Measurements from ENCODE around the gene FKBP4. TPM values are rescaled to one million over a fixed set of nuclear protein-coding genes. Genes with fewer than 3 reads are reported as not detected.

The FKBP4 gene
- total and polyA plus RNA-seq, 7 donors = 62.4 to 122 (median 86.2) TPM

DNA sequence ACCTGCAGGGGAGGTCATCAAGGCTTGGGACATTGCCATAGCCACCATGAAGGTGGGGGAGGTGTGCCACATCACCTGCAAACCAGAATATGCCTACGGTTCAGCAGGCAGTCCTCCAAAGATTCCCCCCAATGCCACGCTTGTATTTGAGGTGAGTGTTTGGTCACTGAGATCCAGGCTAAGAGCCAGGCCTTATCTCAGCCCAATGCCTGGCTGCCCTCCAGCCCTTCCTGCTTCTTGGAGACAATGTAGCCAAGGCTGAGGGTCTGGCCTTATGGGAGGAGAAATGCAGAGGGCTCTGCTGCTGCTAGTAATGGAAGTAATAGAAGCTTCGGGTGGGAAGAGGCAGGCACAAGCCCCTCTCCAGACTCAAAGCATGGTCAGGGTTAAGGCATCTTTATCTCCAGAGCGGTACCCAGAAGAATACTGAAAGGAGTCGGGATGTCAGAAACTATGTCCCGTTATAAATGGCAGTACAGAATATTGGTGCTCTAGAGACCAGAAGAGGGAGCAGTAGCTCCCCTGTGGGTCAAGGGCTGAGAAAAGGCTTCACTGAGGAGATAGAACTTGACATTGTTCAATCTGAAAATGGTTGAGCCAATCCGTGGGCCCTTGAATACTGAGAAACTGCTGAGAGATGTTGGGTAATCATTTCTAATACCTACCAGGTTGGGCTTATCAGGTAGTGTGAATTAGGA lies 3.1 kb downstream of the FKBP4 start:
- Histone ChIP-seq H3K27me3 (ENCODE audit: insufficient read depth in 3 of 3, low read length in 2 of 3) (no peaks in the 10 kb centered on the region), H3K27ac (no peak overlapping the region), H3K9me3 (no peaks in the 10 kb centered on the region), H3K4me1 (peaks cover 16% of the 10 kb centered on the region), H3K4me3 (no peak overlapping the region), H3K36me3 (ENCODE audit: insufficient read depth in 1 of 2, low read depth in 1 of 2) (peaks cover 17 to 65% of the 10 kb centered on the region in 2 donors)
- WGBS, 3 donors = 60 to 73% (median 65%) methylated on average over 7 of the region's 7 CpGs
- intact Hi-C loops (cut with DNase I) = no loop called here
- no peak for DNase-seq
- TF ChIP-seq, protein P1, sequence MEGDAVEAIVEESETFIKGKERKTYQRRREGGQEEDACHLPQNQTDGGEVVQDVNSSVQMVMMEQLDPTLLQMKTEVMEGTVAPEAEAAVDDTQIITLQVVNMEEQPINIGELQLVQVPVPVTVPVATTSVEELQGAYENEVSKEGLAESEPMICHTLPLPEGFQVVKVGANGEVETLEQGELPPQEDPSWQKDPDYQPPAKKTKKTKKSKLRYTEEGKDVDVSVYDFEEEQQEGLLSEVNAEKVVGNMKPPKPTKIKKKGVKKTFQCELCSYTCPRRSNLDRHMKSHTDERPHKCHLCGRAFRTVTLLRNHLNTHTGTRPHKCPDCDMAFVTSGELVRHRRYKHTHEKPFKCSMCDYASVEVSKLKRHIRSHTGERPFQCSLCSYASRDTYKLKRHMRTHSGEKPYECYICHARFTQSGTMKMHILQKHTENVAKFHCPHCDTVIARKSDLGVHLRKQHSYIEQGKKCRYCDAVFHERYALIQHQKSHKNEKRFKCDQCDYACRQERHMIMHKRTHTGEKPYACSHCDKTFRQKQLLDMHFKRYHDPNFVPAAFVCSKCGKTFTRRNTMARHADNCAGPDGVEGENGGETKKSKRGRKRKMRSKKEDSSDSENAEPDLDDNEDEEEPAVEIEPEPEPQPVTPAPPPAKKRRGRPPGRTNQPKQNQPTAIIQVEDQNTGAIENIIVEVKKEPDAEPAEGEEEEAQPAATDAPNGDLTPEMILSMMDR (IDR thresholded peaks at IDR 0.05) = no peak
- ATAC-seq = no peak

DNA sequence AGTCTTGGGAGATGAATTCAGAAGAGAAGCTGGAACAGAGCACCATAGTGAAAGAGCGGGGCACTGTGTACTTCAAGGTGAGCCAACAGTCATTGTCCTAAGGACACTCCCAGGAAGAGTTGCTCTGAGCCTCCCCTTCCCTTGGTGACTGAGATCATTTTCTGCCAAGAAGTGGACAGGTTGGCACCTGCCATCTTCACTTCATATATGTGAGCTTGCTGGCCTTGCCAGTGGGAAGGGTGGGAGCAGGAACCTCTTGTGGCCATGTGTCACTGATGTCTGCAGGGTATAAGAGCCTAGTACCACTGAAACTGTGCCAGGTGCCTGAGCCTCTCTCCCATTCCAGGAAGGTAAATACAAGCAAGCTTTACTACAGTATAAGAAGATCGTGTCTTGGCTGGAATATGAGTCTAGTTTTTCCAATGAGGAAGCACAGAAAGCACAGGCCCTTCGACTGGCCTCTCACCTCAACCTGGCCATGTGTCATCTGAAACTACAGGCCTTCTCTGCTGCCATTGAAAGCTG lies 5.3 kb downstream of the FKBP4 start:
- Histone ChIP-seq H3K4me3 (no peak overlapping the region), H3K27ac (no peak overlapping the region), H3K4me1 (peaks cover 16% of the 10 kb centered on the region), H3K36me3 (ENCODE audit: insufficient read depth in 1 of 2, low read depth in 1 of 2) (peaks cover 30 to 87% of the 10 kb centered on the region in 2 donors), H3K9me3 (no peaks in the 10 kb centered on the region), H3K27me3 (ENCODE audit: insufficient read depth in 3 of 3, low read length in 2 of 3) (no peaks in the 10 kb centered on the region)
- TF ChIP-seq, protein P1 (IDR thresholded peaks at IDR 0.05) = no peak
- intact Hi-C loops (cut with DNase I) = no loop called here
- DNase-seq = no peak
- 68 to 87% (median 84%) methylated on average over 3 of the region's 3 CpGs for WGBS, 3 donors
- ATAC-seq = no peak

DNA sequence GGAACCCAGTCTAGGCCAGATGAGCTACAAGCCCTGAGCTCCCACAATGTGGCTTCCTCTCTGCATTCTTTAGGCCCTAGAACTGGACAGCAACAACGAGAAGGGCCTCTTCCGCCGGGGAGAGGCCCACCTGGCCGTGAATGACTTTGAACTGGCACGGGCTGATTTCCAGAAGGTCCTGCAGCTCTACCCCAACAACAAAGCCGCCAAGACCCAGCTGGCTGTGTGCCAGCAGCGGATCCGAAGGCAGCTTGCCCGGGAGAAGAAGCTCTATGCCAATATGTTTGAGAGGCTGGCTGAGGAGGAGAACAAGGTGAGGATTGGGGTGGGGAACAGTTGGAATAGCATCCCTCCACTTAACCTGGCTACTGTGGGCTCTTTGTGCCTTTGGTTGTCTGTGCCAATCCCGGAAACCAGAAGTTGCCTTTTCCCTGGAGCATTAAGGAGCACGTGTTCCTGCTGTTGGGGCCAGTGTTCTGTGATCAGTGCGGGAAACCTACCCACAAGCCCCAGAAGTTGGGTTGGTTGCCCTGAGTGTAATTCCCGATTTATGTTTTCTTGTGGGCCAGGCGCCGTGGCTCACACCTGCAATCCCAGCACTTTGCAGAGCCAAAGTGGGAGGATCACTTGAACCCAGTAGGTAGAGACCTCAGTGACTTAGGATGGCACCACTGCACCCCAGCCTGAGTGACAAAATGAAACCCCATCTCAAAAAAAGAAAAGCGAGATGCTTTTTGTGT lies 6.4 kb downstream of the FKBP4 start:
- Histone ChIP-seq H3K27me3 (ENCODE audit: insufficient read depth in 3 of 3, low read length in 2 of 3) (no peaks in the 10 kb centered on the region), H3K27ac (no peak overlapping the region)

DNA sequence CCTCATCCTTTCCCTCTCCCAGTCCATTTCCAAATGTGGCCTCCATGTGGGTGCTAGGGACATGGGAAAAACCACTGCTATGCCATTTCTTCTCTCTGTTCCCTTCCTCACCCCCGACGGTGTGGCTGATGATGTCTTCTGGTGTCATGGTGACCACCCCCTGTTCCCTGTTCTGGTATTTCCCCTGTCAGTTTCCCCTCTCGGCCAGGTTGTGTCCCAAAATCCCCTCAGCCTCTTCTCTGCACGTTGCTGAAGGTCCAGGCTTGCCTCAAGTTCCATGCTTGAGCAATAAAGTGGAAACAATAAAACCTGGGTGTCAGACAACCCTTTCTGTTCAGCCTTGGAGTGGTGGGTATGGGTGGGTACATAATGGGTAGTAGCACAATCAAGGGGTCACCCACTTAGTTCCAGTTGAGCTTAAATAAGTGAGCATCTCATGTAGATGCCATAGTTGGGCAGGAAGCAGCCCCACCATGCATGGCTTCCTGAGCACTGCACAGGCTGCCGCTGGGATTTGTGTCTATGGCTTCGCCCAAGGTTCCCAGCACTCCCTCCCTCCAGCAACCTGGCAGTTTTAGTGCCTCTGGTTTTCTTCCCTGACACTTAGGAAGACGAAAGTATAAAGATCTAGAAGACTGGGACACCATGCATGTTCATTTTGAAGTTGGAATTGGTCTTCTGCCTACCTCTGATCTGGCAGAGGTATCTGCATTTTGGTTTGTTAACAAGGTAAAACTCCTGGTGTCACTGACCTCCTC lies 9.0 kb downstream of the FKBP4 start:
- no peak for ATAC-seq
- TF ChIP-seq, protein P1 (IDR thresholded peaks at IDR 0.05) = no peak
- Histone ChIP-seq H3K4me3 (no peak overlapping the region), H3K4me1 (peaks cover 4% of the 10 kb centered on the region), H3K27me3 (ENCODE audit: insufficient read depth in 3 of 3, low read length in 2 of 3) (no peaks in the 10 kb centered on the region), H3K27ac (no peak overlapping the region), H3K9me3 (no peaks in the 10 kb centered on the region), H3K36me3 (ENCODE audit: insufficient read depth in 1 of 2, low read depth in 1 of 2) (peaks cover 24 to 91% of the 10 kb centered on the region in 2 donors)
- intact Hi-C loops (cut with DNase I) = no loop called here
- no peak for DNase-seq
- WGBS, 3 donors = 76 to 85% (median 78%) methylated on average over 7 of the region's 7 CpGs

More for the DNA sequence above, 6.4 kb downstream of the FKBP4 start:
- Histone ChIP-seq H3K4me3 (no peak overlapping the region), H3K4me1 (peaks cover 14% of the 10 kb centered on the region), H3K9me3 (no peaks in the 10 kb centered on the region), H3K36me3 (ENCODE audit: insufficient read depth in 1 of 2, low read depth in 1 of 2) (peaks cover 30 to 99% of the 10 kb centered on the region in 2 donors)
- DNase-seq = no peak
- intact Hi-C loops (cut with DNase I) = no loop called here
- ATAC-seq = no peak
- 43 to 56% (median 52%) methylated on average over 16 of the region's 16 CpGs for WGBS, 3 donors
- TF ChIP-seq, protein P1 (IDR thresholded peaks at IDR 0.05) = no peak

Measured in psoas muscle (tissue), 8 donors.